GM12878 (cell line): ENCODE measurements around the gene WIPF2. TPM values are rescaled to one million over a fixed set of nuclear protein-coding genes. Genes with fewer than 3 reads are reported as not detected.

Experiments used
- ATF7 ChIP-seq: fragments of 450-650 bp; IDR thresholded peaks from 2 replicates; pipeline ENCODE4 v1.6.1; 2016; ENCODE audit warnings: low read depth, mild to moderate bottlenecking
- FOXK2 ChIP-seq: fragments of 450-650 bp; IDR thresholded peaks from 2 replicates; pipeline ENCODE4 v1.6.1; 2017; ENCODE audit warnings: mild to moderate bottlenecking, moderate library complexity
- FOXM1 ChIP-seq: IDR thresholded peaks from 2 replicates; pipeline ENCODE4 v1.6.1; 2012; ENCODE audit warnings: low read depth, mild to moderate bottlenecking, inconsistent platforms, low read length, moderate library complexity
- GABPA ChIP-seq: IDR thresholded peaks from 2 replicates; pipeline ENCODE4 v1.6.1; 2014; ENCODE audit warnings: antibody characterized with exemption, low read depth, mild to moderate bottlenecking, inconsistent platforms
- IKZF2 ChIP-seq, 2 experiments: fragments of 450-650 bp; IDR thresholded peaks; 2 replicates each; pipeline ENCODE4 v1.6.1; 2017; ENCODE audit warnings: mild to moderate bottlenecking in 2 of 2, moderate library complexity in 2 of 2
- JUNB ChIP-seq: IDR thresholded peaks from 2 replicates; pipeline ENCODE4 v1.6.1; 2016; ENCODE audit warnings: antibody characterized with exemption, mild to moderate bottlenecking
- MAX ChIP-seq: IDR thresholded peaks from 2 replicates; pipeline ENCODE4 v1.6.1; 2012; ENCODE audit warnings: low read depth, low read length, improper control_type of control experiment
- MEF2B ChIP-seq: fragments of 450-650 bp; IDR thresholded peaks from 2 replicates; pipeline ENCODE4 v1.6.1; 2018; ENCODE audit warnings: mild to moderate bottlenecking, moderate library complexity; ENCODE audit not compliant: partially characterized antibody, poor library complexity, severe bottlenecking
- MYB ChIP-seq: fragments of 150-350 bp; IDR thresholded peaks from 2 replicates; pipeline ENCODE4 v1.6.1; 2014; ENCODE audit warnings: mild to moderate bottlenecking, low read depth, low read length, borderline replicate concordance
- PAX5 ChIP-seq: IDR thresholded peaks from 2 replicates; pipeline ENCODE4 v1.6.1; 2011; ENCODE audit warnings: low read depth, low read length, borderline replicate concordance
- POU2F2 ChIP-seq: IDR thresholded peaks from 3 replicates; pipeline ENCODE4 v1.6.1; 2011; ENCODE audit warnings: low read depth, mild to moderate bottlenecking, low read length, borderline replicate concordance
- RAD21 ChIP-seq: IDR thresholded peaks from 2 replicates; pipeline ENCODE4 v1.6.1; 2011; ENCODE audit warnings: mild to moderate bottlenecking, low read depth, low read length, moderate library complexity; ENCODE audit not compliant: insufficient read depth
- STAT3 ChIP-seq: IDR thresholded peaks from 2 replicates; pipeline ENCODE4 v1.6.1; 2011; ENCODE audit warnings: low read depth, low read length, improper control_type of control experiment
- WRNIP1 ChIP-seq: IDR thresholded peaks from 2 replicates; pipeline ENCODE4 v1.6.1; 2011; ENCODE audit warnings: low read depth, low read length, improper control_type of control experiment, borderline replicate concordance
- ZBED1 ChIP-seq: IDR thresholded peaks from 2 replicates; pipeline ENCODE4 v1.6.1; 2016; ENCODE audit warnings: borderline replicate concordance
- ZNF217 ChIP-seq: fragments of 450-650 bp; IDR thresholded peaks from 2 replicates; pipeline ENCODE4 v1.6.1; 2017; ENCODE audit warnings: antibody characterized with exemption, mild to moderate bottlenecking
- ZNF622 ChIP-seq: fragments of 450-650 bp; IDR thresholded peaks from 2 replicates; pipeline ENCODE4 v1.6.1; 2017; ENCODE audit warnings: mild to moderate bottlenecking, inconsistent platforms
- polyA plus RNA-seq, 11 experiments: library from polyadenylated mRNA; depleted of rRNA in 4 of 11; unstranded in 6 of 11; stranded (reverse) in 5 of 11; fragments of >200 nt; fragmentation: Nextera tagmentation in 4 of 11; fragmentation: Illumina TruSeq in 1 of 11; extraction: Ambion mirVana in 4 of 11; extraction: Trizol in 1 of 11; gene quantifications; 1 replicate in 1 of 11; 2 replicates in 10 of 11; pipeline versions ENCODE4 v1.2.1 to v1.2.3, GENCODE V29; 2011 to 2016; ENCODE audit warnings: inconsistent platforms in 2 of 11, missing spikeins in 2 of 11, low read depth in 1 of 11
- total RNA-seq, 4 experiments: library from RNA; depleted of rRNA in 3 of 4; stranded (reverse); fragments of >200 nt in 3 of 4; fragmentation: Illumina TruSeq in 1 of 4; extraction: Trizol in 1 of 4; gene quantifications; 2 replicates each; pipeline versions ENCODE4 v1.2.1 to v1.2.3, GENCODE V29; 2013 to 2021
- TF ChIP-seq, protein P1 (sequence below): fragments of 450-650 bp; conservative IDR thresholded peaks from 2 replicates; pipeline ENCODE4 v1.6.1; 2017; ENCODE audit warnings: mild to moderate bottlenecking, moderate library complexity
- TF ChIP-seq, protein P2 (sequence below): fragments of 450-650 bp; IDR thresholded peaks from 2 replicates; pipeline ENCODE4 v1.6.1; 2017; ENCODE audit warnings: low read depth, mild to moderate bottlenecking, moderate library complexity
- TF ChIP-seq, protein P3 (sequence below): fragments of 450-650 bp; IDR thresholded peaks from 2 replicates; pipeline ENCODE4 v1.6.1; 2016; ENCODE audit warnings: mild to moderate bottlenecking
- TF ChIP-seq, protein P4 (sequence below): IDR thresholded peaks from 2 replicates; pipeline ENCODE4 v1.6.1; 2011; ENCODE audit warnings: mild to moderate bottlenecking, low read depth, low read length, moderate library complexity; ENCODE audit not compliant: insufficient replicate concordance

The WIPF2 gene
- total and polyA plus RNA-seq, 10 of the 15 experiments (the other 5 are each of a cell fraction or from before 2014, with no cell fraction given): 4.2 to 20.8 (median 7.1) TPM

DNA sequence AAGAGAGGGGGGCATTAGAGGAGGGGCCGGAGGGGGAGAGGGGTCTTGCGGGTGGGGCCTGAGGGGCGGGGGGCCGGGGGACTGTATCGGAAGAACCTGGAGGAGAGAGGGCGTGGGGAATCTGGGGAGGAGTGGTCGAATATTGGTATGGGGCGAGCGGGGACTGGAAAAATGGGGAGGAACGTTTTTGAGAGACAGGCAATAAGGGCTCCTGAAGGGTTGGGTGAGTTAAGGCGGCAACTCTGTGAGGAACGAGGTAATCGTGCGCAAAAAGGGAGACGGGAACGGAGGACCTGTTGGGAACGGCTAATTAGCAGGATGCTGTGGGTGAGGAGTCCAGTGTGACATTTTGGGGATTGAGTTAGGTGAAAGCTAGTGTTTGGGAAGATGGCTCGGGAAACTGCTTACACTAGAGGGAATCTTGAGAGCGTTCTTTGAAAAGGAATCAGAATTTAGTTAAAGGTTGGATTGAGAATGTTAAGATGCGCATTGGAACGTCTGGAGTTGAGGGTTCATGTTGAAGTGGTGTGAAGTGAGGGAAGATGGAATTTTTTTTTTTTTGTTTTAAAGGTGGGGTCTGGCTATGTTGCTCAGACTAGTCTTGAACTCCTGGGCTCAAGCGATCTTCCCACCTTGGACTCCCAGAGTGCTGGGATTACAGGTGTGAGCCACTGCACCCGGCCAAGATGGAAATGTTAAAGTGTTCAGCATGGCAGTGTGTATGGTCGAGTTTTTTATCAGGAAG, 662 bp downstream of the WIPF2 start (continued):
- TF ChIP-seq, protein P1, sequence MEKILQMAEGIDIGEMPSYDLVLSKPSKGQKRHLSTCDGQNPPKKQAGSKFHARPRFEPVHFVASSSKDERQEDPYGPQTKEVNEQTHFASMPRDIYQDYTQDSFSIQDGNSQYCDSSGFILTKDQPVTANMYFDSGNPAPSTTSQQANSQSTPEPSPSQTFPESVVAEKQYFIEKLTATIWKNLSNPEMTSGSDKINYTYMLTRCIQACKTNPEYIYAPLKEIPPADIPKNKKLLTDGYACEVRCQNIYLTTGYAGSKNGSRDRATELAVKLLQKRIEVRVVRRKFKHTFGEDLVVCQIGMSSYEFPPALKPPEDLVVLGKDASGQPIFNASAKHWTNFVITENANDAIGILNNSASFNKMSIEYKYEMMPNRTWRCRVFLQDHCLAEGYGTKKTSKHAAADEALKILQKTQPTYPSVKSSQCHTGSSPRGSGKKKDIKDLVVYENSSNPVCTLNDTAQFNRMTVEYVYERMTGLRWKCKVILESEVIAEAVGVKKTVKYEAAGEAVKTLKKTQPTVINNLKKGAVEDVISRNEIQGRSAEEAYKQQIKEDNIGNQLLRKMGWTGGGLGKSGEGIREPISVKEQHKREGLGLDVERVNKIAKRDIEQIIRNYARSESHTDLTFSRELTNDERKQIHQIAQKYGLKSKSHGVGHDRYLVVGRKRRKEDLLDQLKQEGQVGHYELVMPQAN: 0 out of 2 replicates have a peak, but pooled peaks have one; percentile 3
- no peak for TF ChIP-seq WRNIP1
- TF ChIP-seq MAX: no peak
- 0 out of 2 replicates have a peak, but pooled peaks have one; percentile 20 for TF ChIP-seq ATF7
- TF ChIP-seq JUNB: no peak
- TF ChIP-seq, protein P2, sequence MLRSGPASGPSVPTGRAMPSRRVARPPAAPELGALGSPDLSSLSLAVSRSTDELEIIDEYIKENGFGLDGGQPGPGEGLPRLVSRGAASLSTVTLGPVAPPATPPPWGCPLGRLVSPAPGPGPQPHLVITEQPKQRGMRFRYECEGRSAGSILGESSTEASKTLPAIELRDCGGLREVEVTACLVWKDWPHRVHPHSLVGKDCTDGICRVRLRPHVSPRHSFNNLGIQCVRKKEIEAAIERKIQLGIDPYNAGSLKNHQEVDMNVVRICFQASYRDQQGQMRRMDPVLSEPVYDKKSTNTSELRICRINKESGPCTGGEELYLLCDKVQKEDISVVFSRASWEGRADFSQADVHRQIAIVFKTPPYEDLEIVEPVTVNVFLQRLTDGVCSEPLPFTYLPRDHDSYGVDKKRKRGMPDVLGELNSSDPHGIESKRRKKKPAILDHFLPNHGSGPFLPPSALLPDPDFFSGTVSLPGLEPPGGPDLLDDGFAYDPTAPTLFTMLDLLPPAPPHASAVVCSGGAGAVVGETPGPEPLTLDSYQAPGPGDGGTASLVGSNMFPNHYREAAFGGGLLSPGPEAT: peak; percentile 51; the same call in 1 of the 2 replicates
- TF ChIP-seq FOXK2: no peak
- TF ChIP-seq IKZF2 (IDR thresholded peaks at IDR 0.05): peak; percentile 44 to 64; a peak in 3 of 4 replicates
- TF ChIP-seq ZNF622: no peak
- TF ChIP-seq FOXM1: no peak
- no peak for TF ChIP-seq ZNF217
- TF ChIP-seq PAX5: no peak
- TF ChIP-seq POU2F2: no peak
- TF ChIP-seq STAT3: no peak
- TF ChIP-seq MEF2B: no peak
- TF ChIP-seq, protein P3, sequence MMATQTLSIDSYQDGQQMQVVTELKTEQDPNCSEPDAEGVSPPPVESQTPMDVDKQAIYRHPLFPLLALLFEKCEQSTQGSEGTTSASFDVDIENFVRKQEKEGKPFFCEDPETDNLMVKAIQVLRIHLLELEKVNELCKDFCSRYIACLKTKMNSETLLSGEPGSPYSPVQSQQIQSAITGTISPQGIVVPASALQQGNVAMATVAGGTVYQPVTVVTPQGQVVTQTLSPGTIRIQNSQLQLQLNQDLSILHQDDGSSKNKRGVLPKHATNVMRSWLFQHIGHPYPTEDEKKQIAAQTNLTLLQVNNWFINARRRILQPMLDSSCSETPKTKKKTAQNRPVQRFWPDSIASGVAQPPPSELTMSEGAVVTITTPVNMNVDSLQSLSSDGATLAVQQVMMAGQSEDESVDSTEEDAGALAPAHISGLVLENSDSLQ: peak; percentile 88
- TF ChIP-seq RAD21: no peak
- TF ChIP-seq ZBED1: no peak
- TF ChIP-seq, protein P4, sequence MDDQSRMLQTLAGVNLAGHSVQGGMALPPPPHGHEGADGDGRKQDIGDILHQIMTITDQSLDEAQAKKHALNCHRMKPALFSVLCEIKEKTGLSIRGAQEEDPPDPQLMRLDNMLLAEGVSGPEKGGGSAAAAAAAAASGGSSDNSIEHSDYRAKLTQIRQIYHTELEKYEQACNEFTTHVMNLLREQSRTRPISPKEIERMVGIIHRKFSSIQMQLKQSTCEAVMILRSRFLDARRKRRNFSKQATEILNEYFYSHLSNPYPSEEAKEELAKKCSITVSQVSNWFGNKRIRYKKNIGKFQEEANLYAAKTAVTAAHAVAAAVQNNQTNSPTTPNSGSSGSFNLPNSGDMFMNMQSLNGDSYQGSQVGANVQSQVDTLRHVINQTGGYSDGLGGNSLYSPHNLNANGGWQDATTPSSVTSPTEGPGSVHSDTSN: peak; percentile 40
- no peak for TF ChIP-seq MYB
- no peak for TF ChIP-seq GABPA
